ACC112 (cell line): ENCODE results near the gene TTLL11.

Source experiments
- H2AFZ ChIP-seq: fragments of 200-600 bp; sonication (generic); one replicate; pipeline ENCODE4 v1.6.0; 2017; ENCODE audit warnings: antibody characterized with exemption, low read length; ENCODE audit not compliant: unreplicated experiment
- H3K27ac ChIP-seq: fragments of 200-600 bp; sonication (generic); 2 replicates; pipeline ENCODE4 v1.5.1; 2014; ENCODE audit warnings: low read depth, mild to moderate bottlenecking, antibody characterized with exemption, low read length, moderate library complexity
- H3K27me3 ChIP-seq: fragments of 200-600 bp; sonication (generic); 2 replicates; pipeline ENCODE4 v1.6.1; 2014; ENCODE audit warnings: mild to moderate bottlenecking, antibody characterized with exemption, low read length, moderate library complexity, mixed read lengths; ENCODE audit not compliant: insufficient read depth
- H3K36me3 ChIP-seq: fragments of 200-600 bp; sonication (generic); 2 replicates; pipeline ENCODE4 v1.6.1; 2016; ENCODE audit warnings: mild to moderate bottlenecking, antibody characterized with exemption, low read length, moderate library complexity, mixed read lengths; ENCODE audit not compliant: insufficient read depth
- H3K4me1 ChIP-seq: fragments of 200-600 bp; sonication (generic); one replicate; pipeline ENCODE4 v1.6.1; 2016; ENCODE audit warnings: low read length, mixed read lengths; ENCODE audit not compliant: insufficient read depth, unreplicated experiment, control insufficient read depth
- H3K4me3 ChIP-seq: fragments of 200-600 bp; sonication (generic); 2 replicates; pipeline ENCODE4 v1.5.1; 2014; ENCODE audit warnings: mild to moderate bottlenecking, low read depth, low read length
- H3K79me2 ChIP-seq: fragments of 200-600 bp; sonication (generic); one replicate; pipeline ENCODE4 v1.6.0; 2016; ENCODE audit warnings: low read length; ENCODE audit not compliant: control insufficient read depth, unreplicated experiment, insufficient read depth

TTLL11 gene

GRCh38 chr9:122090981-122091380, 2.1 kb downstream of the TTLL11 start:
- Histone ChIP-seq H3K36me3 (no peaks in the 10 kb centered on the region), H3K4me3 (no peak overlapping the region; the same call in 1 of the 2 replicates), H3K79me2 (peaks cover 25% of the 10 kb centered on the region), H3K27ac (no peak overlapping the region), H3K4me1 (peaks cover 12% of the 10 kb centered on the region), H3K27me3 (peaks cover 6% of the 10 kb centered on the region; the same call in 1 of the 2 replicates), H2AFZ (no peak overlapping the region)

- no peaks in the 10 kb centered on the region for H3K36me3 ChIP-seq
- peaks cover 25% of the 10 kb centered on the region for H3K79me2 ChIP-seq
- peaks cover 6% of the 10 kb centered on the region; the same call in 1 of the 2 replicates for H3K27me3 ChIP-seq
- H3K27ac ChIP-seq: no peak overlapping the region
- H3K4me1 ChIP-seq: peaks cover 12% of the 10 kb centered on the region
- no peak overlapping the region for H3K4me3 ChIP-seq
- no peak overlapping the region for H2AFZ ChIP-seq
These were observed 2.7 kb downstream of the TTLL11 start for GRCh38 chr9:122090287-122090883.

GRCh38 chr9:122088880-122089706, 4.0 kb downstream of the TTLL11 start:
- Histone ChIP-seq H2AFZ (no peak overlapping the region), H3K79me2 (peaks cover 28% of the 10 kb centered on the region), H3K4me1 (peaks cover 8% of the 10 kb centered on the region)

GRCh38 chr9:122087406-122088200, 5.5 kb downstream of the TTLL11 start:
- Histone ChIP-seq H3K36me3 (no peaks in the 10 kb centered on the region), H3K27me3 (no peaks in the 10 kb centered on the region), H2AFZ (no peak overlapping the region), H3K79me2 (peaks cover 28% of the 10 kb centered on the region), H3K4me3 (no peak overlapping the region), H3K27ac (no peak overlapping the region), H3K4me1 (peaks cover 8% of the 10 kb centered on the region)

More at GRCh38 chr9:122088880-122089706, 4.0 kb downstream of the TTLL11 start:
- H3K4me3 ChIP-seq: no peak overlapping the region
- no peak overlapping the region for H3K27ac ChIP-seq
- H3K36me3 ChIP-seq: no peaks in the 10 kb centered on the region
- H3K27me3 ChIP-seq: no peaks in the 10 kb centered on the region

- no peaks in the 10 kb centered on the region for H3K27me3 ChIP-seq
These were observed 6.2 kb downstream of the TTLL11 start for GRCh38 chr9:122086873-122087272.

GRCh38 chr9:122085260-122085659, 7.8 kb downstream of the TTLL11 start:
- H2AFZ ChIP-seq: no peak overlapping the region
- H3K27ac ChIP-seq: no peak overlapping the region
- H3K4me1 ChIP-seq: no peaks in the 10 kb centered on the region
- H3K27me3 ChIP-seq: no peaks in the 10 kb centered on the region
- no peaks in the 10 kb centered on the region for H3K36me3 ChIP-seq
- H3K4me3 ChIP-seq: no peak overlapping the region
- H3K79me2 ChIP-seq: peaks cover 5% of the 10 kb centered on the region

More at GRCh38 chr9:122086873-122087272, 6.2 kb downstream of the TTLL11 start:
- no peaks in the 10 kb centered on the region for H3K36me3 ChIP-seq
- H3K4me1 ChIP-seq: peaks cover 4% of the 10 kb centered on the region
- no peak overlapping the region for H3K27ac ChIP-seq
- H3K79me2 ChIP-seq: peaks cover 21% of the 10 kb centered on the region
- H3K4me3 ChIP-seq: no peak overlapping the region
- H2AFZ ChIP-seq: no peak overlapping the region

- no peaks in the 10 kb centered on the region for H3K36me3 ChIP-seq
- H3K27me3 ChIP-seq: no peaks in the 10 kb centered on the region
- no peak overlapping the region for H3K4me3 ChIP-seq
- peaks cover 2% of the 10 kb centered on the region for H3K79me2 ChIP-seq
- H3K27ac ChIP-seq: no peak overlapping the region
- no peak overlapping the region for H2AFZ ChIP-seq
- H3K4me1 ChIP-seq: no peaks in the 10 kb centered on the region
These were observed 9.0 kb downstream of the TTLL11 start for GRCh38 chr9:122084026-122084675.

GRCh38 chr9:122080986-122081385, 12.1 kb downstream of the TTLL11 start:
- Histone ChIP-seq H3K4me1 (no peaks in the 10 kb centered on the region), H3K79me2 (peaks cover 2% of the 10 kb centered on the region), H3K4me3 (no peak overlapping the region), H3K27ac (no peak overlapping the region), H3K36me3 (0 out of 2 replicates have a peak, but pooled peaks cover 13% of the 10 kb centered on the region), H2AFZ (no peak overlapping the region), H3K27me3 (no peaks in the 10 kb centered on the region)

- Histone ChIP-seq H3K27ac (no peak overlapping the region), H3K27me3 (no peaks in the 10 kb centered on the region), H2AFZ (no peak overlapping the region), H3K36me3 (0 out of 2 replicates have a peak, but pooled peaks cover 13% of the 10 kb centered on the region), H3K79me2 (no peaks in the 10 kb centered on the region), H3K4me1 (no peaks in the 10 kb centered on the region), H3K4me3 (no peak overlapping the region)
These were observed 14.6 kb downstream of the TTLL11 start for GRCh38 chr9:122078557-122078956.

GRCh38 chr9:122076773-122077172, 16.3 kb downstream of the TTLL11 start:
- 0 out of 2 replicates have a peak, but pooled peaks cover 13% of the 10 kb centered on the region for H3K36me3 ChIP-seq
- H3K27ac ChIP-seq: no peak overlapping the region
- no peaks in the 10 kb centered on the region for H3K4me1 ChIP-seq
- H3K79me2 ChIP-seq: peaks cover 3% of the 10 kb centered on the region
- no peak overlapping the region for H3K4me3 ChIP-seq
- no peaks in the 10 kb centered on the region for H3K27me3 ChIP-seq
- H2AFZ ChIP-seq: no peak overlapping the region
